Kidney glomerular epithelial cell (primary cell): Measurements from ENCODE around the gene CHST14.

ENCODE experiments used
- DNase-seq: peaks from one replicate; lab custom pipeline; 2025; lab: John Stamatoyannopoulos, UW

CHST14 gene, protein sequence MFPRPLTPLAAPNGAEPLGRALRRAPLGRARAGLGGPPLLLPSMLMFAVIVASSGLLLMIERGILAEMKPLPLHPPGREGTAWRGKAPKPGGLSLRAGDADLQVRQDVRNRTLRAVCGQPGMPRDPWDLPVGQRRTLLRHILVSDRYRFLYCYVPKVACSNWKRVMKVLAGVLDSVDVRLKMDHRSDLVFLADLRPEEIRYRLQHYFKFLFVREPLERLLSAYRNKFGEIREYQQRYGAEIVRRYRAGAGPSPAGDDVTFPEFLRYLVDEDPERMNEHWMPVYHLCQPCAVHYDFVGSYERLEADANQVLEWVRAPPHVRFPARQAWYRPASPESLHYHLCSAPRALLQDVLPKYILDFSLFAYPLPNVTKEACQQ

DNA sequence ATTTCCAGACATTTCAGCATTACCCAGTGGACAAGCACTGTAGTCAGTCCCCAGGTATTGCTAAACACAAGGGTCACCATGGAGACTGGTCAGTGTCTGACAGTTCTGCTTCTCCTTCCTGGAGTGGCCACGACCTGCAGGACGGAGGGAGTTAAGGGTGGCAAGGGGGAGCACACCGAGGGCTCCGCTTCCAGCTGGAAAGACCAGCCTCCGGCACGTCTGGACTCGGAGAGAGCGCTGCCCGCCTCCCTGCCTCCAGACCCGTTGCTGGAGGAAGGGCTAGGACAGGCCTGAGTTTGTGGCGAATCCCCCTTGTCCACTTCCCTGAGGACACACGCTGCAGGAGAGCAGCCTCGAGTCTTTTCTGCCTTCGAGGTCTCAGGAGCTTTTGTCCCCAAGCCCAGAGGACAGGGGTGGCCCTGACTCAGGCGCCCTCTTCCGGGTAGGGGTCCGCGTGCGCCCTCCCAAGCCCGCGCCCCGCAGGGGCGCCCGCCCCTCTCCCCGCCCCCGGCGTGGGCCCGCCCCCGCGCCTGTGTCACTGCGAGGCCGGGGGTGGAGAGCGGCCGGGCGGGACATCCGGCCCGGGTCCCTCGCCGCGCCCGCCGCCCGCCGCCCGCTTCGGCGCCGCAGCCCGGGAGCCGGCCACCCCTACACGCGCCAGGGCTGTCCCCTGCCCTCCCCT is at the start of gene CHST14:
CHST14 (plus strand) TSS at position 562 of the 682 bp plus-strand sequence. CDS start 230 bp downstream, outside the sequence.
- no peak for DNase-seq

DNA sequence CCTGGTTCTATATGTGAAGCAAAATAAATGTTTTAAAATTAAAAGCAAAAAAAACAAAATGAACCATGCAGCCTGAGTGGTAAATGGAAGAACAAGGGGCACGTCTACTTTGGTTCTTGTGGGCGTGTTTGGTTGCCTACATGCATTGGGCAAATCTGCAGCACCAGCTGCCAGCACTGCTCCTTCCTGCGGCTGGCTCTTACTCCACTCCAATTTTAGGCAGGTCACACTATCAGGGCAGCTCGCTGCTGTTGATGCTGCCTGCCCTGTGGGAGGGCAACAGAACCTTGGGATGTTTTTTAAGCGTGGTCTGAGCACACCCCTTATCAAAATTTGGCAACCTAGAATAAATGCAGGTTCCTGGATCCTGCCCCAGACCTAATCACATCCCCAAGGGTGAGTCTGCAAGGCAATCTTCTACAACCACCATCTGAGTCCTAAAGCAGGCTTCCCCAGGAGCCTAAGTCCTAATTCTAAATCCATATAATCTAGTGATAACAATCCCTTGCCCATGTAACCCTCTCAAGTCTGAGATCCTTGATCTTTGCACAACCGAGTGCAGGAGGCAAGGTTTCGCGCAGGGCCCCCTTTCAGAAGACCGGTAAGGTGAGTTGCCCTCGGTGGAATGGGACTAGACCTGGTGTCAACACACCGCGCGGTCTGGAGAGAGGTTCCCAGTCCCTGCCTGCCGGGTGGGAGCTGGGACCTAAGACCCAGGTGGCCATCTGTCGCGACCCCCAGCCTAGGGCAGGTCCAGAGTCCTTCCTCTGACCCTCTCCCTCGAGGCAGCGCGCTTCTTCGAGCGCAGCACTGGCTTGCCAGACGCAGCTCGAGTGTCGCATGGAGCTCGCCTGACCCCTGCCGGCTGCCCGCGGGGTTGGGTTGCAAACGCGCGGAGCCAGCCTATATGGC is 49.3 kb upstream of the CHST14 start:
- DNase-seq: peak; percentile 65

DNA sequence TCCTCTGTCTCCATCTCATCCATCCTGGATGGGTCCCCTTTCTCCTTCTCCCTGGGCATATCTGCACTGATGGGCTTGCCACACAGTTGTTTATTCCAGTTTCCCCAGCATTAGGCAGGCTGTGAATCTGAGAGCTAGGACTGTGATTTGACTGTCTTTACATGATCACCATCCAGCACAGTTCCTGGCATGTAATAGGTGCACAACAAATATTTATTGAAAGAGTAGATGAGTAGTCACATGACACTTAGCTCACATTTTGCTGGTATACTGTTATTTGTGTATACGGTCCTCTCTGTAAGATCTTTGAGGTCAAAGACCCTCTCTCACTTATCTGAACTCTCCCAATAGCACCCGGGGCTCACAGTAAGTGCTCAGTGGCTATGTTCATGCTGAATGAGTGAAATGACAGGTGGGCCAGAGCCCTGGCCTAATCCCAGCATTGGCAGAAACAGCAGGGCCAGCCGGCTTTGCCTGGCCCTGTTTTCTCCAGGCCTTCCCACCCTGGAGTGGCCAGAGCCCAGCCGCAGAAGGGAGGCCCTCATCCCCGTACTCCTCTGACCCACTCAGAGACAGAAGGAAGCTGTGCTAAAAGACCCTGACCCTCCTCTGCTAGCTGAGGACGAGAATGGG is 46.2 kb upstream of the CHST14 start:
- DNase-seq: no peak

DNA sequence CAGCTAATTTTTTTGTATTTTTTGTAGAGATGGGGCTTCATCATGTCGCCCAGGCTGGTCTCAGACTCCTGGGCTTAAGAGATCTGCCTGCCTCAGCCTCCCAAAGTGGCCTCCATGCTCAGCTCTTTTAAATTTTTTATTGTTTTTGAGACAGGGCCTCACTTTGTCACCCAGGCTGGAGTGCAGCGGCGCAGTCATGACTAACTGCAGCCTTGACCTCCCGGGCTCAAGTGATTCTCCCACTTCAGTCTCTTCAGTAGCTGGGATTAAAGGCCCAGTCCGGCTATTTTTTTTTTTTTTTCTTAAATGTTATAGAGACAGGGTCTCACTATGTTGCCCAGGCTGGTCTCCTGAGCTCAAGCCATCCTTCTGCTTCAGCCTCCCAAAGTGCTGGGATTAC is 45.1 kb upstream of the CHST14 start:
- no peak for DNase-seq

DNA sequence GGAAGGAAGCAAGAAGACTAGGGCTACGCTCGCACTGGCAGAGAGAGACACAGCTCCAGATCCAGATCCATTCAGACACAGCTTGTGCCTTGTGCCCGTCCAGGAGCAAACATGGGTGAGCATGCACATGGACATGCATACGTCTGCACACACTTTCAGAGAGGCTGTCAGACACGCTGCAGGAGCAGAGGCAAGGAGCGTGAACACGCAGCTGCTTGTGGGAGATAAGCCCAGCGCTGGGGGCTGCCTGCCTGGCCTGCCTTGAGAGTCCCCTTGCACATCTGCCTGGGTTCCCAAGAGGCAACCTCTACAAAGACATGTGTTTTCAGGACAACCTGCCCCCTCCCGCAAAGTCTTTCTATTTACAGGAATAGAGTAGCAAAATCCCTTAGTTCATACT is 43.6 kb upstream of the CHST14 start:
- DNase-seq: no peak

DNA sequence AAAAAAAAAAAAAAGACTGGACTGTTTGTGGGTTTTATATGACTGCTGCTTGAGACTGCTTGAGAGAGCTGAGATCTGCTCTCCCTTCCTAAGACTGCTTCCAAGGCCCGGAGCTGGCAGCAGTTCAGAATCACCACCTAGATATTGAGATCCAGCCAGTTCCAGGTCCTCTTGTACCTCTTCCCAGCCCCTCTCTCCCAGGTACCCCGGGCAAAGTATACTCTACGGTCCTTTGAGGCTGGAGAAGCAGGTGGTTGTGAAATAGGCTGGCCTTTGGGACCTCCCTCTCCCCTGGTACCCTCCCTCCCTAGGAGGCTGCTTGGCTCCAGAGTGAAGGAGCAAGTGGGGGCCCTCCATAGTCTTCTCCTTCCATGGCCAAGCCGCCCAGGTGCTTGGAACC is 42.6 kb upstream of the CHST14 start:
- no peak for DNase-seq

DNA sequence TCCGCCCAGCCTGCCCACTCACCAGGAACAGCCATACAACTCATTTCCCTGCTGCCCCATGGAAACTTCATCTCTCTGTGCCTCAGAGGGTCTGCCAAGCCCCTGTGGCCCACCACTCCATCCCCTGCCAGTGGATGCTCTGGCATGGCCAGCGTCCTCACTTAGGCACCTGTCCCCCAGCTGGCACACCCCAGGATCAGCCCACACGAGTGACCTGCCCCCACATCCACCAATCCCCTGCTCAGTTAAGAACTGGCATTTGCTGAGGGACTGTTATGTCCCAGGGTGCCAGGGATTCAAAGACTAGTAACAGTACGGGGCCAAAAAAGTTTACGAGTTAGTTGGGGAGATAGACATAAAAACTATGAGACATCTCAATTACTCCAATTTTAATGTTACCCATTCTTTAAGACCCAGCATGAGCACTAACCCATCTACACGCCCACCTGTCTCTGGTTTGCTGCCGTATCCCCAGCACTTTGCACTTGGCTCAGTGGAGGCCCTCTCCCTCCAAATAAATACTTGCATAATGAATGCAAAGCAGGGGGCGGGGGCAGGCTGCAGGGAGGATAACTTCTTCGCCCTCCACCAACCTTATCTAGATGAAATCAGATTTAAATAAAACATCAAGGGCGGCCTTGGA is 41.6 kb upstream of the CHST14 start:
- no peak for DNase-seq

DNA sequence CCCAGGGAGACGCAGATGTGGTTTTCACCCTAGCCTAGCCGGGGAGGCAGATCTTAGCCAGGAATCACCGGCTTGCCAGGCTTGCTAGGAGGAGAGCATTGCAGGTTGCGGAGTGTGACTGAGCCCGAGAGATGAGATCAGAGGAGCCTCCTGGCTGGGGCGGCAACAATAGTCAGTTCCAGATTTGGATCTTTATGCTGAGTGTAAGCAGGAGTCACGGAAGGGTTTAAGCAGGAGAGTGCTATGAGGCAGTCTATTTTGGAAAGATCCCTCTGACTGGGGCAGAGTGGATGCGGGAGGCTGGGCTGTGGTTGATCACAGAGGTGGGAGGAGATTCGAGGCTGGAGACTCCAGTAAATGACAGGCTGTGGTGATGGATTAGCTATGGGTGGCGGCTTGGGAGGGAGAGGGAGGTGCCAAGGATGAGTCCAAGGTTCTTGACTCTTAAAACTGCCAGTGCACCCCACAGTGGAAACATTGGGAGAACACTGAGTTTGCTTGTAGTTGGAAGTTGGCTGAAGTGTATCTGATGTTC is 40.4 kb upstream of the CHST14 start:
- DNase-seq: no peak

DNA sequence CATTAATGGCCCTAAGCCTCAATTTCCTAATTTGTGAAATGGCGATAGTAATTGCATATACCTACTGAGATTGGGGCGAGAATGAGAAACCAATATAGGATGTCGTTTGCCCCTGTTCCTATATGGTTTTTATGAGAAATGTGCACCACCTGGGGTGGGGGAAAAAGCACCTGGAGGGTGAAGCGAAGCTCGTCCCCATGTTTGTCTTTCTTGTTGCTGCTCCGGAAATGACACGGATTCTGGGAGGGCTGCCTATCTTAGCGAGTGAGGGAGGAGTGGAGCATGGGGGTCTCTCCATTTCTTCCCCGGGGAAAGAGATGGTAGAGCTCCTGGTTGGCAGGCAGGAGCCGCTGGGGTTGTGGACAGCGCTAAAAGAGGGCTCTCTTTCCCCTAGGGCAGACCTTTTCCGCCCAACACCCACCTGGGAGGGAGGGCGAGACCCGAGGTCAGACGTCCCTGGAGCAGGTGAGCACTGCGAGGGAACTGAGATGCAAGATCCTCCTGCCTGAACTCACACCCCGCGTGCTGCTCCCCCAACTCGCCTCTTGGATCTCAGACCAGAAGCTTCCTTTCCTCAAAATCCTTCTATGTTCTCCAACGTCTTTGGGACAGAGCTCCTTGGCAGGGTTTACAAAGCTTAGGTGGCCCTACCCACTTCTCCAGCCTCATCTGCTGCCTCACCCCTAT is 35.6 kb upstream of the CHST14 start:
- no peak for DNase-seq

DNA sequence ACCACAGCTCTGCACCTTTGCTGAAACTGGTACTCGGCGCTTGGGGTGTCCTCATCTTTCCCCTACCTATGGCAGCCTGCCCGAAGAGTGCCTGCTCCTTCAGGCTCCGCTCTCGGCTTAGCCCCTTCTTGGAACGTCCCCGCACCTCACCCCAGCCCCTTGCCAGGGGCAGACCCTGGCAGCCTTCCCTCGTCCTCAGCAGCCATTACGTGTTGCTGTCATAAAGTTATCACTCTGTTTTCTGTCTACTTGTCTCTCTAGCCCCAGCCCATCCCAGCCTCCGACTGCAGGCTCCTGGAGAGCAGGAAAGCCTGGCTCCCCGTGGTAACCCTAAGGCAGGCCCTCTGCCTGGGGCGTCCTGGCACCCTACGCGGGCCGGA is 35.1 kb upstream of the CHST14 start:
- no peak for DNase-seq

DNA sequence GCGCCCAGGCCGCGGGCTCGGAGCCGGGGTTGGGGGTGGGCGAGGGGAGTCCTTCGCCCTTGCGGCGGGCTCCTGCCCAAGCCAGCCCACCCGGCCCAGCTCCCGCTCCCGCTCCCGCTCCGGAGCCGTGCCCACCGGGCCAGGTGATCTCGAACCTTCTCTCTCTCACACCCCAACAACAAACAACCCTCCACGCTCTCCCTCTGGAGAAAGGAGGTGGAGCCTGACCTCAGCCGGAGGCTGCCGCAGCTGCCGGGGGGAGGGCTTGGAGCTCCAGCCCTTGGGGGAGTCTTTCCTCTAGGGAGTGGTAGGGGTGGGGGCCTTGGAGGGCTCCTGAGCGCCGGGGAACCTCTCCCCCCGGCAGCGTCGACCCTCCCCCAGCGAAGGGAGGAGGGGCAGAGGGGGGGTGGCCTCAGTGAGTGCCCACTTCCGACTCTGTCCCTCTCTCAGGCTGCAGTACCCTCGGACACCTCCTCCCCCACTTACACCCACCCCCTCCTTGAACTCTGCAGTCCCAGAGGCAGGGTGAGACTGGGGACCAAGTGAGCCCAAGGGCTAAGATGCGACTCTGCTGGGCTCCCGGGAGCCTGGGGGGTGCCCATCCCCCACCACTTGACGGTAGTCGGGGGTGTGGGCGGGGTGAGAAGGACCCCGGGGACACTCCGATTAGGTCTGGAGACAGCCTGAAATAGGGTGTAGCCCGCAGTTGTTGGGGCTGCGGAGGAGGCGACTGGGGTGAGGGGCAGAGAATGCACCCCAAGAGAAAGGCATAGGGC is 34.5 kb upstream of the CHST14 start:
- DNase-seq: no peak

DNA sequence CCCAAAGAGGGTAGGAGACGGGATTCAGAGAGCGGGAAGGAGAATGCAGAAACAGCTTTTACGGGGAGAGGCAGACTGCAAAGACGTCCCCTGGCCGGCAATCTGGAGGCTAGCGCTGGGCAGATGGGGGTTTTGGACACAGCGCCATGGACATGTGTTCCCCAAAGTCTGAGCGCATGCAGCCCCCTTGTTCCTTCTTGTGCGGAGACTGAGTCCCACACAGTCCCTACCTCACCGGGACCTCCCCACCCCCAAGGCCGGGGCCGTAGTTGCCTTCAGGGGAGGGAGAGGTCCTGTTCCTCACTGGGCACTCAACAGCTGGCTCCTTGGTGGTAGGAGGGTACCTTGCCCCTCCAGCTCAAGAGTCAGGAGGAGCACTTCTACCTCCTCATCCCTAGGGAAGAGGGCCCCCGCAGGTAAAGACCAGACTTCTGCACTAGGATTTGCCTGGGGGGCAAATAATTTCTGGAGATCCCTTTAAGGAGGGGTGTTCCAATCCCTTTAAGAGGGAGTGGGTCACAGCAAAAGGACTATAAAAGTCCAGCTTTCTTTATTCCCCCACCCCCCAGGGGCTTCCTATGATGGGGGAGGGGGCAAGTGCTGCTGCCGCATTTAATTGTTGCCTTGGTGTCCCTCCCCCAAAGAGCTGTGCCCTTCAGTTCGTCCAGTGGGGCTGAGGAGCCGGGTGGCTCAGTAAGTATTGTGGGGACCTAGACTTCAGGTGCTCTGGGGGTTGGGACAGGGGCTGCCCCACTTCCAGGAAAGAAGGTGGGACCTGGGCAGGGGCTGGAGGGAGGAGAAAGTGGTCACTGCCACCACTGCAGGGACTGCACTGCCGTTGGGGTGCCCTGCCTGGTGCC is 33.7 kb upstream of the CHST14 start:
- no peak for DNase-seq

DNA sequence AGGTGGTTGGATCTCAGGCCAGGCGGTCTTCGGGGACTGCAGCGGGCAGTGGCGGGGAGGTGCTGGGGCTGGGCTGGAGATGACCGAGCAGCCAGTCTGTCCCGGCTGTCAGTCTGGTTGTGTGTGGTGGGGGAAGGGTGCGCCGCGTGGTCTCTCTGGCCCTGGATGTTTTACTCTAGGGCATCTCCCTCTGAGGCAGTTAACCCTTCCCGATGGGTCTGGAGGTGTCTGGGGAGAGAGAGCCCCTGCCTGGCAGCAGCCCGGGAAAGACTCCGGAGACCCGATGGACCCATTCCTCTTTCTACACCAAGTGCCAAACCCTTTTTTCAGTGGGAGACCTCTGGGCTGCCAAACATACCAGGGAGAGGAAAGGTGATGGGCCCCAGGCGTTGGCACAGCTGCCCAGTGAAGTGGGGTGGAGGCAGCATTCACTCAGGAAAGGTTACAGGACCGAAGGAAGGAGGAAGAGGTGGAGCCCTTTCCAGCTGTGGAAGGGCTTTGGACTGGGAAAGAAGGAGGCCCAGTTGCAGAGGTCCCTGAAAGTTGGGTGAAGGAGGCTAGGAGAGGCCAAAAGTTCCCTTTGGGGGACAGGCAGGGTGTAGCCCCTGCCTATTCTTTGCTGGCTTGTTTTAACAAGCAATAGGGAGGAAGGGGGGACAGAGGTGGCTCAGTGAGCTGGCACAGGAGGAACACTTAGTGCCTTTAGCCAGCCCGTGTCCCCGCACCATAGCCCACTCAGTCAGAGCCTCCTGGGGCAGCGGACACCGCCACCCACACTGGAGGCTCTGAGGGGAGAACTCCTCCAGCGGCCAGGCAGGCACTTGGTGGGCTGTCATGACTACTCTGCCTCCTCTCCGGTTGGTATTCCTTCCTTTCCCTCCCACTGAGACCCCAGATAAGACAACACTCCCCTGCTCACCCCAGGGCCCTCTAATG is 32.8 kb upstream of the CHST14 start:
- DNase-seq: no peak

DNA sequence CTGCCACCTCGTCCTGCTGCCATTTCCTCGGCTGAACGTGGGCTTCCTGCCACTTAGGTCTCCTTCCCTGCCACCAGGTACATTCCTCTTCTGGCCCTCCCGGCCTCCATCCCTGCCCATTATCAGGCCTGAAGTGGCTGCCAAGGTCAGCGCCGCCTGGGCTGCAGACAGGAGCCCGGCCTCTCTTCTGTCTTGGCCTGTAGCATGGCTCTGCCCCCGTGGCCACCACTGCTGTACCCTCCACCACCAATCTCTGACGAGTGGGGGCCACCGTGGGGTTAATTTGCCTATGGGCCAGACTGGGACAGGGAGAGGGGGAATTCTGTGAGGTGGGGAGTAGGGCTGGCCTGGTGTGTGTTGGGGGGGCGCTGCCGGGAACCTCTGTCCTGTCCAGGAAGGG is 32.1 kb upstream of the CHST14 start:
- DNase-seq: no peak

DNA sequence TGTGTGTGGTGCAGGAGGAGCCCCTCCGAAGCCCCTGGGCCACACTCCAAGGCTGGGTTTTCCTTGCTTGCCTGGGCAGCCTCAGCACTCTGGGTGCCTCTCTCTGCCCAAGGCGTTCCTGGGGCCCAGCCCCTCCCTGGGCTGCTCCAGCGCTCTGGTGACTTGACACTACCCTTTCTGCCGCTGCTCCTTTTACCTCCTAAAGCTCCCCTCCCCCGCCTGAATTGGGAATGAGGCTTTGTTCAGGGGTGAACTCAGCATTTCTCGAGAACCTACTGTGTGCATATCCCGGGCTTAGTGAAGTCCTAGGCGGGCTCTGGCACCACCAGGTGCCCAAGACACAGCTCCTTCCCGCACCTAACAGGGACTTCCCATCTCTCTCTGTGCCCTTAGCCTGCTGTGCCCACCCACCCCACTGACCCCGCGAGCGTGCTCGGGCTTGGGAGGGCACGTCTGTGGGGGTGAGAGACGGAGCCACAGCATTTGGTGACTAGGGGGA is 31.3 kb upstream of the CHST14 start:
- DNase-seq: no peak

DNA sequence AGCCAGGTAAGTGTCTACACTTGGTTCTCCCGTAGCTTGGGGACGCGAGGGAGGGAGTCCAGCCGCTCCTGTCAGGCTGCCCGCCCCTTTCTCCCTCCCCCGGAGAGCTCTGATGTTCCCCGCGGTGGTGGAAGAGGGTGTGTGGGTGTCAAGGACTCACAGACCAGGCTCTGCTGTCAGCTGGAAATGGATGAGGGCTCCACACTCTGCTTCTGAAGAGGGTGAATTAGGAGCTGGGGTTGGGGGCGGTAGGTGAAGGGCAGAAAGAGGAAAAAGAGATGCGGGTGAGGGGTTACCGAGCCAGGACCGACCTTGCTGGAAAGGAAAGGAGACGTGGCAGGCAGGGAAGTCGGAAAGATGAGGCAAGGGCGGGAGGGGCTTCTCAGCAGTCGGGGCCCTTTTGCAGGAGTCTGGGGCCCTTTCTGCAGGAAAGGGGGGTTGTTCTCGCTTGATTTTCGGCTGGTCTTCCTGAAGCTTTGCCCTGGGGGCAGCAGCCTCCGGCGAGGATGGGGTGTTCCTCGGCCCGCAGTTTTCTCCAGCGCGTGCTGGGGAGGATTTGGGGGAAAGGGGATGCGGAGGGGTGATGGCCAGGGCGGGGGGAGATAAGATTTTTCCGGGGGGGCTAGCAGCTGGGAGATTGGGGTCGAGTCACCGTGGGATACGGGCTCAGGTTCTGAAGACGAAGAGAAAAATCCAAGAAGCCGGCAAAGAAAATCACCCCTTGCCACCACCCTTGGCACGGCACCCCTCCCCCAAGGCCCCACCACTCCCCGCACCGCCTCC is 30.6 kb upstream of the CHST14 start:
- peak; percentile 22 for DNase-seq
